Liver (tissue), 9 donors: ENCODE measurements around the gene SLC13A2. TPM values are rescaled to one million over a fixed set of nuclear protein-coding genes. Genes with fewer than 3 reads are reported as not detected.
"Not testable (repeated sequence)": the region's sequence is repeated elsewhere in the genome, so short reads cannot be mapped to it uniquely, and the experiment has no call there.

ENCODE experiments used
- DNase-seq: peaks from one replicate; pipeline ENCODE4 v3.0.0-alpha.2; 2017; ENCODE audit warnings: low spot score
- H3K27ac ChIP-seq, 2 donors: one replicate each; pipeline ENCODE4 v1.7.0; 2013; ENCODE audit warnings: inconsistent platforms in 2 of 2, low read length in 2 of 2, control low read depth in 1 of 2, low read depth in 1 of 2, mild to moderate bottlenecking in 1 of 2
- H3K27me3 ChIP-seq, 4 donors: one replicate each; pipeline versions ENCODE4 v1.6.1 to v1.7.0; 2013; ENCODE audit warnings: low read length in 3 of 4, inconsistent platforms in 1 of 4, mild to moderate bottlenecking in 1 of 4, moderate library complexity in 1 of 4; ENCODE audit not compliant: control insufficient read depth in 4 of 4, insufficient read depth in 4 of 4
- H3K36me3 ChIP-seq, 4 donors: one replicate each; pipeline versions ENCODE4 v1.6.1 to v1.7.0; 2013; ENCODE audit warnings: low read length in 3 of 4, mild to moderate bottlenecking in 3 of 4, low read depth in 1 of 4, moderate library complexity in 1 of 4; ENCODE audit not compliant: control insufficient read depth in 4 of 4, insufficient read depth in 3 of 4
- H3K4me1 ChIP-seq, 4 donors: one replicate each; pipeline versions ENCODE4 v1.6.1 to v1.7.0; 2013; ENCODE audit warnings: low read length in 3 of 4, mild to moderate bottlenecking in 3 of 4, moderate library complexity in 1 of 4; ENCODE audit not compliant: control insufficient read depth in 4 of 4, insufficient read depth in 4 of 4
- H3K4me3 ChIP-seq, 3 donors: one replicate each; pipeline versions ENCODE4 v1.6.1 to v1.7.0; 2013; ENCODE audit warnings: low read length in 3 of 3, control low read depth in 1 of 3, low read depth in 1 of 3, mild to moderate bottlenecking in 1 of 3
- H3K9ac ChIP-seq, 2 donors: one replicate each; pipeline ENCODE4 v1.7.0; 2013; ENCODE audit warnings: low read length in 2 of 2, mild to moderate bottlenecking in 2 of 2, moderate library complexity in 2 of 2, control low read depth in 1 of 2, low read depth in 1 of 2
- H3K9me3 ChIP-seq, 4 donors: one replicate each; pipeline versions ENCODE4 v1.6.1 to v1.7.0; 2013; ENCODE audit warnings: low read length in 3 of 4; ENCODE audit not compliant: control insufficient read depth in 4 of 4
- CTCF ChIP-seq: fragments of 150-350 bp; IDR thresholded peaks from 2 replicates; pipeline ENCODE4 v1.5.1; 2017; ENCODE audit warnings: improper control_type of control experiment, low read depth, low read length; ENCODE audit not compliant: missing input control
- FOXA1 ChIP-seq: IDR thresholded peaks from 2 replicates; pipeline ENCODE4 v1.6.1; 2016; ENCODE audit warnings: antibody characterized with exemption
- HNF4A ChIP-seq, 2 donors: conservative IDR thresholded peaks; 2 replicates each; pipeline ENCODE4 v1.6.1; 2016; ENCODE audit warnings: antibody characterized with exemption in 2 of 2, mild to moderate bottlenecking in 2 of 2
- HNF4G ChIP-seq: IDR thresholded peaks from 2 replicates; pipeline ENCODE4 v1.6.1; 2016; ENCODE audit warnings: antibody characterized with exemption
- JUND ChIP-seq, 2 donors: IDR thresholded peaks; 2 replicates each; pipeline ENCODE4 v1.6.1; 2016; ENCODE audit warnings: antibody characterized with exemption in 2 of 2
- NR2F2 ChIP-seq: IDR thresholded peaks from 2 replicates; pipeline ENCODE4 v1.6.1; 2016; ENCODE audit warnings: antibody characterized with exemption
- RAD21 ChIP-seq, 2 donors: IDR thresholded peaks; 2 replicates each; pipeline ENCODE4 v1.6.1; 2016; ENCODE audit warnings: antibody characterized with exemption in 2 of 2, mild to moderate bottlenecking in 2 of 2
- RXRA ChIP-seq, 2 donors: IDR thresholded peaks; 2 replicates each; pipeline ENCODE4 v1.6.1; 2017 to 2018; ENCODE audit warnings: antibody characterized with exemption in 2 of 2, mild to moderate bottlenecking in 1 of 2
- SP1 ChIP-seq: IDR thresholded peaks from 2 replicates; pipeline ENCODE4 v1.6.1; 2018; ENCODE audit warnings: antibody characterized with exemption, mild to moderate bottlenecking
- TAF1 ChIP-seq: conservative IDR thresholded peaks from 2 replicates; pipeline ENCODE4 v1.6.1; 2016; ENCODE audit warnings: antibody characterized with exemption, mild to moderate bottlenecking
- WGBS: extraction: QIAGEN DNeasy Blood & Tissue Kit; methylation state at CpG from one replicate; pipeline ENCODE4 v1.1.7; 2013; 5-methylcytosine and 5-hydroxymethylcytosine counted together
- polyA plus RNA-seq, 2 donors: library from polyadenylated mRNA; stranded (reverse) in 1 of 2; unstranded in 1 of 2; fragments of 200-250 nt in 1 of 2; fragments of >200 nt in 1 of 2; fragmentation: Nextera tagmentation in 1 of 2; extraction: Ambion mirVana in 1 of 2; gene quantifications; one replicate each; pipeline versions ENCODE4 v1.2.1 to v1.2.3, GENCODE V29; 2013 to 2015
- total RNA-seq, 2 donors: library from RNA; depleted of rRNA; stranded (reverse); fragments of >200 nt; gene quantifications; one replicate each; pipeline ENCODE4 v1.2.3, GENCODE V29; 2014
- donor health status: healthy.
- donor health status: healthy.
- donor health status: healthy.
- donor health status: healthy.
- donor health status: healthy.

The SLC13A2 gene
- total and polyA plus RNA-seq, 4 donors: 0.10 to 0.52 (median 0.36) TPM

GRCh38 chr17:28466521-28467048 is 6.9 kb upstream of the SLC13A2 start:
- no peak for DNase-seq

GRCh38 chr17:28467456-28468025 is 5.9 kb upstream of the SLC13A2 start:
- 80% methylated on average over 17 of the region's 17 CpGs for WGBS
- no peaks in the 10 kb centered on the region for H3K36me3 ChIP-seq
- DNase-seq: no peak
- no peaks in the 10 kb centered on the region for H3K4me1 ChIP-seq
- no peaks in the 10 kb centered on the region for H3K27me3 ChIP-seq
- H3K9me3 ChIP-seq: no peaks in the 10 kb centered on the region
- no peak overlapping the region for H3K4me3 ChIP-seq
- no peak overlapping the region for H3K27ac ChIP-seq
- no peak overlapping the region for H3K9ac ChIP-seq
- TF ChIP-seq RAD21 (IDR thresholded peaks at IDR 0.05) (no peak), HNF4A (conservative IDR thresholded peaks at IDR 0.05) (no peak), SP1 (no peak), TAF1 (no peak)

More at GRCh38 chr17:28466521-28467048, 6.9 kb upstream of the SLC13A2 start:
- TF ChIP-seq NR2F2: no peak
- TF ChIP-seq RAD21 (IDR thresholded peaks at IDR 0.05): peak in 1 of 2 donors; percentile 15
- TF ChIP-seq RXRA (IDR thresholded peaks at IDR 0.05): peak in 1 of 2 donors; percentile 6
- no peak for TF ChIP-seq HNF4A (conservative IDR thresholded peaks at IDR 0.05)
- H3K36me3 ChIP-seq: no peaks in the 10 kb centered on the region
- WGBS: 49% methylated on average over 5 of the region's 5 CpGs
- H3K4me1 ChIP-seq: no peaks in the 10 kb centered on the region
- H3K9me3 ChIP-seq: no peaks in the 10 kb centered on the region
- no peak overlapping the region for H3K27ac ChIP-seq
- no peaks in the 10 kb centered on the region for H3K27me3 ChIP-seq
- H3K4me3 ChIP-seq: no peak overlapping the region
- H3K9ac ChIP-seq: no peak overlapping the region

- not testable (repeated sequence) for H3K27me3 ChIP-seq, DNase-seq, H3K4me3 ChIP-seq, H3K9me3 ChIP-seq, H3K4me1 ChIP-seq, H3K9ac ChIP-seq, H3K36me3 ChIP-seq, H3K27ac ChIP-seq
- 83% methylated on average over 20 of the region's 20 CpGs for WGBS
Measured at GRCh38 chr17:28468033-28468735, 5.3 kb upstream of the SLC13A2 start.

DNA sequence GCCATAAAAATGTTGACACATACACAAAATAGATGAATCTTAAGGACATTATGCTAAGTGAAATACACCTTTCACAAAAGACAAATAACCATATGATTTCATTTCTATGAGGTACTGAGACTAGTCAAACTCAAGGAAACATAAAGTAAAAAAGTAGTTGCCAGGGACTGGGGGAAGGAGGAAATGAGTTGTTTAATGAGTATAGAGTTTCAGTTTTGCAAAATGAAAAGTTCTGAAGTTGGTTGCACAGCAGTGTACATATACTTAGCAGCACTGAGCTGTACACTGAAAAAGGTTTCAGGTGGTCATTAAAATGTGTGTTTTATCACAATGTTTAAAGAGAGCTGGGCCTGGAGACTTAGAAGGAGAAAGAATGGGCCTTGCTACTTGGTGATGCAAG is 4.7 kb upstream of the SLC13A2 start:
- Histone ChIP-seq H3K27me3 (no peaks in the 10 kb centered on the region), H3K4me1 (peaks cover 2 to 7% (median 7%) of the 10 kb centered on the region in 4 donors), H3K9me3 (no peaks in the 10 kb centered on the region), H3K4me3 (no peak overlapping the region), H3K27ac (no peak overlapping the region), H3K9ac (no peak overlapping the region), H3K36me3 (no peaks in the 10 kb centered on the region)
- DNase-seq: no peak
- no peak for TF ChIP-seq HNF4G
- TF ChIP-seq SP1: no peak
- TF ChIP-seq CTCF: no peak
- TF ChIP-seq NR2F2: no peak
- TF ChIP-seq FOXA1: no peak
- TF ChIP-seq RXRA (IDR thresholded peaks at IDR 0.05): no peak
- no peak for TF ChIP-seq JUND (IDR thresholded peaks at IDR 0.05)
- TF ChIP-seq TAF1: no peak
- TF ChIP-seq HNF4A (conservative IDR thresholded peaks at IDR 0.05): no peak
- no peak for TF ChIP-seq RAD21 (IDR thresholded peaks at IDR 0.05)
